GM12864 (cell line): Measurements from ENCODE around the gene SHROOM3.

Source experiments
- DNase-seq: peaks from one replicate; pipeline ENCODE4 v3.0.0-alpha.2; 2011; ENCODE audit warnings: low read depth
- H3K4me3 ChIP-seq: 2 replicates; pipeline ENCODE4 v1.5.1; 2011; ENCODE audit warnings: mild to moderate bottlenecking, low read depth, low read length, control low read depth
- CTCF ChIP-seq: IDR thresholded peaks from 2 replicates; pipeline ENCODE4 v1.5.1; 2011; ENCODE audit warnings: low read depth, mild to moderate bottlenecking, moderate library complexity, low read length, control low read depth, inconsistent platforms; ENCODE audit errors: missing control alignments

Gene SHROOM3

GRCh38 chr4:76781698-76782595, 346.9 kb downstream of the SHROOM3 start:
- peak; percentile 64 for DNase-seq
- H3K4me3 ChIP-seq = no peak overlapping the region
- TF ChIP-seq CTCF = no peak

GRCh38 chr4:76782837-76783236, 347.8 kb downstream of the SHROOM3 start:
- no peak for TF ChIP-seq CTCF
- H3K4me3 ChIP-seq = no peak overlapping the region
- DNase-seq = no peak

- no peak overlapping the region for H3K4me3 ChIP-seq
- no peak for DNase-seq
- TF ChIP-seq CTCF = no peak
Observed at GRCh38 chr4:76783836-76784235, 348.8 kb downstream of the SHROOM3 start.

GRCh38 chr4:76784237-76784636, 349.2 kb downstream of the SHROOM3 start:
- H3K4me3 ChIP-seq = no peak overlapping the region
- no peak for DNase-seq
- peak; percentile 37 for TF ChIP-seq CTCF

GRCh38 chr4:76787898-76788297, 352.9 kb downstream of the SHROOM3 start:
- no peak for TF ChIP-seq CTCF
- DNase-seq = no peak
- H3K4me3 ChIP-seq = no peak overlapping the region

- DNase-seq = no peak
- TF ChIP-seq CTCF = no peak
Observed at GRCh38 chr4:76790377-76790776, 355.3 kb downstream of the SHROOM3 start.

GRCh38 chr4:76791479-76791878, 356.4 kb downstream of the SHROOM3 start:
- no peak for TF ChIP-seq CTCF
- no peak for DNase-seq
- no peak overlapping the region for H3K4me3 ChIP-seq

More at GRCh38 chr4:76790377-76790776, 355.3 kb downstream of the SHROOM3 start:
- no peak overlapping the region for H3K4me3 ChIP-seq
